H1 (cell line): ENCODE measurements around the gene RPGRIP1. TPM values are rescaled to one million over a fixed set of nuclear protein-coding genes. Genes with fewer than 3 reads are reported as not detected.

Experiments used
- CTCF ChIA-PET: fragments of 300-600 bp; sonication (Branson Sonifier 250); formaldehyde crosslinking; loops from one replicate; lab custom pipeline; 2021; ENCODE audit not compliant: partially characterized antibody; lab: Charles Lee
- POLR2A ChIA-PET: fragments of 300-600 bp; sonication (Branson Sonifier 250); formaldehyde crosslinking; loops from one replicate; lab custom pipeline; 2021; ENCODE audit warnings: inconsistent platforms; ENCODE audit not compliant: partially characterized antibody; lab: Charles Lee
- DNase-seq, 2 experiments: peaks; one replicate each; pipeline versions ENCODE4 v3.0.0 to v3.0.0-alpha.2; 2010 to 2022; ENCODE audit warnings: low spot score in 2 of 2, low read depth in 1 of 2, mixed read lengths in 1 of 2
- FAIRE-seq: peaks from 2 replicates; lab custom pipeline; 2011; peaks lifted over from hg19 to GRCh38; lab: Jason Lieb, UNC
- H2AFZ ChIP-seq: 2 replicates; pipeline ENCODE4 v1.8.1; 2012; ENCODE audit warnings: low read length, inconsistent platforms
- H2AK5ac ChIP-seq: 2 replicates; pipeline ENCODE4 v1.6.1; 2013; ENCODE audit warnings: low read depth, low read length
- H2BK120ac ChIP-seq: replicated peaks from 2 replicates; pipeline ENCODE3; 2013; ENCODE audit warnings: low read depth, low read length, inconsistent platforms
- H2BK12ac ChIP-seq: 2 replicates; pipeline ENCODE4 v1.6.1; 2013; ENCODE audit warnings: low read depth, low read length
- H2BK15ac ChIP-seq: 2 replicates; pipeline ENCODE4 v1.6.1; 2013; ENCODE audit warnings: low read length
- H2BK20ac ChIP-seq: 2 replicates; pipeline ENCODE4 v1.6.1; 2013; ENCODE audit warnings: low read length
- H2BK5ac ChIP-seq: 2 replicates; pipeline ENCODE4 v1.6.1; 2013; ENCODE audit warnings: low read depth, low read length
- H3K14ac ChIP-seq: 2 replicates; pipeline ENCODE4 v1.6.1; 2013; ENCODE audit warnings: inconsistent platforms; ENCODE audit not compliant: insufficient read length
- H3K18ac ChIP-seq: 2 replicates; pipeline ENCODE4 v1.6.1; 2013; ENCODE audit warnings: low read length; ENCODE audit errors: extremely low read depth
- H3K23ac ChIP-seq: 2 replicates; pipeline ENCODE4 v1.6.1; 2013; ENCODE audit warnings: inconsistent platforms; ENCODE audit not compliant: insufficient read length
- H3K23me2 ChIP-seq: 2 replicates; pipeline ENCODE4 v1.6.1; 2013; ENCODE audit warnings: low read depth, low read length
- H3K27ac ChIP-seq: 2 replicates; pipeline ENCODE4 v1.6.1; 2011; ENCODE audit warnings: low read depth, low read length, inconsistent platforms
- H3K27me3 ChIP-seq, 4 experiments: replicated peaks in 1 of 4; 1 replicate in 1 of 4; 2 replicates in 3 of 4; pipeline versions ENCODE4 v1.6.1 to v1.8.1; 2011 to 2013; ENCODE audit warnings: low read length in 3 of 4, mild to moderate bottlenecking in 3 of 4, inconsistent platforms in 2 of 4, mixed read lengths in 2 of 4, moderate library complexity in 1 of 4; ENCODE audit not compliant: control insufficient read depth in 3 of 4, insufficient read depth in 3 of 4; ENCODE audit errors: extremely low read depth in 1 of 4
- H3K36me3 ChIP-seq, 4 experiments: 2 replicates each; pipeline versions ENCODE4 v1.6.1 to v1.8.1; 2011 to 2013; ENCODE audit warnings: mild to moderate bottlenecking in 4 of 4, low read length in 3 of 4, moderate library complexity in 2 of 4, control low read depth in 1 of 4, inconsistent platforms in 1 of 4; ENCODE audit not compliant: insufficient read depth in 4 of 4, control insufficient read depth in 2 of 4
- H3K4ac ChIP-seq: replicated peaks from 2 replicates; pipeline ENCODE3; 2013; ENCODE audit warnings: low read length, low read depth, mixed read lengths, inconsistent platforms; ENCODE audit not compliant: insufficient read length
- H3K4me1 ChIP-seq, 4 experiments: replicated peaks in 1 of 4; 1 replicate in 1 of 4; 2 replicates in 3 of 4; pipeline versions ENCODE4 v1.6.1 to v1.8.1; 2011 to 2013; ENCODE audit warnings: low read length in 3 of 4, inconsistent platforms in 2 of 4, mixed read lengths in 1 of 4; ENCODE audit not compliant: insufficient read depth in 4 of 4, control insufficient read depth in 3 of 4
- H3K4me2 ChIP-seq, 2 experiments: 2 replicates each; pipeline versions ENCODE4 v1.6.1 to v1.8.1; 2011 to 2013; ENCODE audit warnings: low read depth in 2 of 2, low read length in 2 of 2, control low read depth in 1 of 2, inconsistent platforms in 1 of 2, mild to moderate bottlenecking in 1 of 2; ENCODE audit not compliant: insufficient read depth in 1 of 2
- H3K4me3 ChIP-seq, 4 experiments: fragments of 200-600, 300-600 bp in 1 of 4; sonication (generic), shearing (Covaris generic), sonication (Bioruptor Twin) in 1 of 4; 2 replicates each; pipeline versions ENCODE4 v1.5.1 to v1.8.1; 2011 to 2016; ENCODE audit warnings: low read length in 4 of 4, low read depth in 3 of 4, control low read depth in 2 of 4, inconsistent platforms in 2 of 4, mild to moderate bottlenecking in 2 of 4, mixed read lengths in 1 of 4, moderate library complexity in 1 of 4; ENCODE audit not compliant: insufficient read depth in 2 of 4; ENCODE audit errors: extremely low read depth in 1 of 4
- H3K56ac ChIP-seq: replicated peaks from 2 replicates; pipeline ENCODE3; 2013; ENCODE audit warnings: low read depth, mild to moderate bottlenecking, mixed read lengths, low read length, inconsistent platforms; ENCODE audit not compliant: insufficient read length
- H3K79me1 ChIP-seq: 2 replicates; pipeline ENCODE4 v1.6.1; 2013; ENCODE audit warnings: low read depth, low read length, control low read depth
- H3K79me2 ChIP-seq, 2 experiments: 2 replicates each; pipeline versions ENCODE4 v1.6.1 to v1.8.1; 2012 to 2013; ENCODE audit warnings: low read length in 2 of 2, mild to moderate bottlenecking in 2 of 2, inconsistent platforms in 1 of 2; ENCODE audit not compliant: insufficient read depth in 2 of 2, control insufficient read depth in 1 of 2
- H3K9ac ChIP-seq, 4 experiments: replicated peaks in 1 of 4; 1 replicate in 1 of 4; 2 replicates in 3 of 4; pipeline versions ENCODE4 v1.6.1 to v1.8.1; 2011 to 2013; ENCODE audit warnings: low read depth in 3 of 4, low read length in 3 of 4, control low read depth in 2 of 4, mild to moderate bottlenecking in 2 of 4, moderate library complexity in 2 of 4, inconsistent platforms in 1 of 4; ENCODE audit errors: extremely low read depth in 1 of 4
- H3K9me3 ChIP-seq, 2 experiments: 2 replicates each; pipeline versions ENCODE4 v1.6.1 to v1.8.1; 2012 to 2013; ENCODE audit warnings: mild to moderate bottlenecking in 2 of 2, moderate library complexity in 2 of 2, control low read depth in 1 of 2, inconsistent platforms in 1 of 2, low read depth in 1 of 2, low read length in 1 of 2, mixed read lengths in 1 of 2; ENCODE audit not compliant: insufficient read depth in 2 of 2
- H4K20me1 ChIP-seq, 2 experiments: replicated peaks in 1 of 2; 2 replicates each; pipeline versions ENCODE3 to v1.8.1; 2011 to 2013; ENCODE audit warnings: inconsistent platforms in 2 of 2, low read length in 2 of 2, mild to moderate bottlenecking in 1 of 2; ENCODE audit not compliant: insufficient read depth in 2 of 2, control insufficient read depth in 1 of 2
- H4K5ac ChIP-seq: 2 replicates; pipeline ENCODE4 v1.6.1; 2013; ENCODE audit warnings: low read length, low read depth, mixed read lengths, inconsistent platforms; ENCODE audit not compliant: insufficient read length
- H4K8ac ChIP-seq: 2 replicates; pipeline ENCODE4 v1.8.0; 2013; ENCODE audit warnings: mild to moderate bottlenecking, moderate library complexity, low read length, inconsistent platforms; ENCODE audit not compliant: insufficient read depth; ENCODE audit errors: extremely low read depth
- H4K91ac ChIP-seq: replicated peaks from 2 replicates; pipeline ENCODE3; 2013; ENCODE audit warnings: low read length, mixed read lengths, inconsistent platforms; ENCODE audit not compliant: insufficient read length
- BACH1 ChIP-seq: IDR thresholded peaks from 2 replicates; pipeline ENCODE4 v1.6.1; 2012; ENCODE audit warnings: low read length, improper control_type of control experiment
- NANOG ChIP-seq: IDR thresholded peaks from 2 replicates; pipeline ENCODE4 v1.6.1; 2011; ENCODE audit warnings: low read length, low read depth, mild to moderate bottlenecking, inconsistent platforms; ENCODE audit not compliant: insufficient read depth, poor library complexity, severe bottlenecking
- SP1 ChIP-seq: IDR thresholded peaks from 2 replicates; pipeline ENCODE4 v1.6.1; 2011; ENCODE audit warnings: low read depth, low read length
- WGBS, 2 experiments: shearing (Covaris generic) in 1 of 2; methylation state at CpG; one replicate each; pipeline versions ENCODE4 v1.1.6 to v1.1.7; 2013 to 2015; ENCODE audit warnings: low lambda C conversion rate in 2 of 2, mixed read lengths in 2 of 2, inconsistent platforms in 1 of 2, low coverage in 1 of 2, missing lambda C conversion rate in 1 of 2; ENCODE audit not compliant: insufficient replicate concordance in 2 of 2, insufficient coverage in 1 of 2, insufficient read length in 1 of 2; ENCODE audit errors: extremely low coverage in 1 of 2, missing lambda C conversion rate in 1 of 2; 5-methylcytosine and 5-hydroxymethylcytosine counted together
- polyA plus RNA-seq, 7 experiments: library from polyadenylated mRNA; depleted of rRNA in 3 of 7; stranded (reverse) in 5 of 7; unstranded in 2 of 7; fragments of >200 nt in 5 of 7; fragments of 200-250 nt in 2 of 7; gene quantifications; 1 replicate in 5 of 7; 2 replicates in 1 of 7; 4 replicates in 1 of 7; pipeline versions ENCODE4 v1.2.1 to v1.2.3, GENCODE V29; 2011 to 2013; ENCODE audit warnings: missing spikeins in 2 of 7, mixed read lengths in 2 of 7
- total RNA-seq: library from RNA; stranded (reverse); fragmentation: NEBNext Ultra II Directional; extraction: Animal tissue kit (Norgen Biotek cat#: 25700); gene quantifications from 2 replicates; pipeline ENCODE4 v1.2.1, GENCODE V29; 2021

RPGRIP1 gene
- total and polyA plus RNA-seq, 2 of the 8 experiments (the other 6 are each of a cell fraction or from before 2014, with no cell fraction given) = 0.36 to 0.65 TPM

DNA sequence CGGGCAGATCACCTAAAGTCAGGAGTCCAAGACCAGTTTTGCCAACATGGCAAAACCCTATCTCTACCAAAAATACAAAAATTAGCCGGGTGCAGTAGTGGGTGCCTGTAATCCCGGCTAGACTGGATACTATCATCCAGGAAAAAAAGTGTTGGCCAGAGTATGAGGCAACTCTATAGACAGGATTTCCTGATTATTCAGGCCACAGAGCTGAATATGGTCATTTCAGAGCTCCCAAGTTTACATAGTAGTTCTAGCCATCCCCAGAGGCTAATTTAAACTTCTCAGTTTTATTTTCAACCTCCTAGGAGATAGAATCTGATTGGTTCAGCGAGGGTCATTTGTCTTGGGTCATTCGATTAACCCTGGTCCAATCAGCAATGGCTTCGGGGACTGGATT lies 7.3 kb downstream of the RPGRIP1 start:
- H2BK120ac ChIP-seq = no peak overlapping the region
- CTCF ChIA-PET = interaction anchor here (1.8 kb wide), 1 partner anchor 21 kb away, joined by 4 read pairs; no protein-coding TSS in a partner anchor
- no peak overlapping the region for H3K4me2 ChIP-seq
- H3K56ac ChIP-seq = no peak overlapping the region
- H3K23me2 ChIP-seq = no peaks in the 10 kb centered on the region
- no peaks in the 10 kb centered on the region for H3K4me1 ChIP-seq
- no peak overlapping the region for H2AK5ac ChIP-seq
- POLR2A ChIA-PET = interaction anchor here (1.5 to 9.1 kb wide), 2 partner anchors 18 to 23 kb away, joined by 5 to 90 read pairs; no protein-coding TSS in a partner anchor
- H4K20me1 ChIP-seq = no peaks in the 10 kb centered on the region
- 91% methylated on average over 6 of the region's 6 CpGs; no CpG with 5 or more reads in 1 of the 2 experiments for WGBS, 2 experiments
- no peak overlapping the region for H3K4ac ChIP-seq
- H3K9me3 ChIP-seq = no peaks in the 10 kb centered on the region
- H3K79me1 ChIP-seq = no peaks in the 10 kb centered on the region
- no peak overlapping the region for H3K4me3 ChIP-seq
- FAIRE-seq (no peak), DNase-seq (no peak)
- H2BK12ac ChIP-seq = no peak overlapping the region
- no peak overlapping the region for H4K8ac ChIP-seq
- no peak overlapping the region for H3K18ac ChIP-seq
- H3K27ac ChIP-seq = no peak overlapping the region
- no peak overlapping the region for H4K91ac ChIP-seq
- no peak overlapping the region for H3K9ac ChIP-seq
- H3K27me3 ChIP-seq = no peaks in the 10 kb centered on the region
- no peak overlapping the region for H4K5ac ChIP-seq
- no peak overlapping the region for H2AFZ ChIP-seq
- no peak overlapping the region for H3K14ac ChIP-seq
- H2BK5ac ChIP-seq = no peak overlapping the region
- H3K23ac ChIP-seq = no peak overlapping the region
- no peak overlapping the region for H2BK20ac ChIP-seq
- no peaks in the 10 kb centered on the region for H3K36me3 ChIP-seq
- TF ChIP-seq SP1 (no peak), BACH1 (no peak), NANOG (no peak)
- no peak overlapping the region for H2BK15ac ChIP-seq
- H3K79me2 ChIP-seq = no peaks in the 10 kb centered on the region
